ENCODE results near the gene SLC31A2.
"Not testable (repeated sequence)": the region's sequence is repeated elsewhere in the genome, so short reads cannot be mapped to it uniquely, and the experiment has no call there.

DNA sequence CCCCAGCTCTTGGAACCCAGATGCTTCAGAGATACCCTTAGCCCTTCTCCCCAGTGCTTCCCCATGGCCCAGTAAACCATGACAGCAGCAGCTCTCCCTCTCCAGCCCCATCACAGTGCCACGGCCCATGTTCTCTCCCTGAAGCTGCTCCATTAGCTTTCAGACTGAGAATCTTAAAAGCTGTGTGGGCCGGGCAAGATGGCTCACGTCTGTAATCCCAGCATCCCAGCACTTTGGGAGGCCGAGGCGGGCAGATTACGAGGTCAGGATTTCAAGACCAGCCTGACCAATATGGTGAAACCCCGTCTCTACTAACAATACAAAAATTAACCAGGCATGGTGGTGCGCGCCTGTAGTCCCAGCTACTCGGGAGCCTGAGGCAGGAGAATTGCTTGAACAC, 1.2 kb upstream of the SLC31A2 start:
- TF ChIP-seq, protein P1, sequence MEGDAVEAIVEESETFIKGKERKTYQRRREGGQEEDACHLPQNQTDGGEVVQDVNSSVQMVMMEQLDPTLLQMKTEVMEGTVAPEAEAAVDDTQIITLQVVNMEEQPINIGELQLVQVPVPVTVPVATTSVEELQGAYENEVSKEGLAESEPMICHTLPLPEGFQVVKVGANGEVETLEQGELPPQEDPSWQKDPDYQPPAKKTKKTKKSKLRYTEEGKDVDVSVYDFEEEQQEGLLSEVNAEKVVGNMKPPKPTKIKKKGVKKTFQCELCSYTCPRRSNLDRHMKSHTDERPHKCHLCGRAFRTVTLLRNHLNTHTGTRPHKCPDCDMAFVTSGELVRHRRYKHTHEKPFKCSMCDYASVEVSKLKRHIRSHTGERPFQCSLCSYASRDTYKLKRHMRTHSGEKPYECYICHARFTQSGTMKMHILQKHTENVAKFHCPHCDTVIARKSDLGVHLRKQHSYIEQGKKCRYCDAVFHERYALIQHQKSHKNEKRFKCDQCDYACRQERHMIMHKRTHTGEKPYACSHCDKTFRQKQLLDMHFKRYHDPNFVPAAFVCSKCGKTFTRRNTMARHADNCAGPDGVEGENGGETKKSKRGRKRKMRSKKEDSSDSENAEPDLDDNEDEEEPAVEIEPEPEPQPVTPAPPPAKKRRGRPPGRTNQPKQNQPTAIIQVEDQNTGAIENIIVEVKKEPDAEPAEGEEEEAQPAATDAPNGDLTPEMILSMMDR (IDR thresholded peaks at IDR 0.05), result not testable (repeated sequence)
- TF ChIP-seq EP300 (IDR thresholded peaks at IDR 0.05), result not testable (repeated sequence)

Data from stomach (tissue), 4 donors.